Muscle layer of colon (tissue), 2 donors: ENCODE data around the gene CHRD.

Experiments
- H3K27ac ChIP-seq: one replicate; pipeline ENCODE4 v1.7.0; 2013; ENCODE audit warnings: low read depth, mild to moderate bottlenecking, low read length, moderate library complexity
- H3K27me3 ChIP-seq, 2 donors: one replicate each; pipeline ENCODE4 v1.7.0; 2013; ENCODE audit warnings: low read length in 2 of 2, mild to moderate bottlenecking in 2 of 2; ENCODE audit not compliant: insufficient read depth in 2 of 2, control insufficient read depth in 1 of 2
- H3K36me3 ChIP-seq: one replicate; pipeline ENCODE4 v1.7.0; 2013; ENCODE audit warnings: mild to moderate bottlenecking, low read length; ENCODE audit not compliant: insufficient read depth
- H3K4me1 ChIP-seq: one replicate; pipeline ENCODE4 v1.7.0; 2013; ENCODE audit warnings: mild to moderate bottlenecking, low read length; ENCODE audit not compliant: insufficient read depth
- H3K4me3 ChIP-seq, 2 donors: one replicate each; pipeline ENCODE4 v1.7.0; 2013; ENCODE audit warnings: low read length in 2 of 2, low read depth in 1 of 2, mild to moderate bottlenecking in 1 of 2, moderate library complexity in 1 of 2
- H3K9ac ChIP-seq: one replicate; pipeline ENCODE4 v1.7.0; 2013; ENCODE audit warnings: low read length
- H3K9me3 ChIP-seq: one replicate; pipeline ENCODE4 v1.7.0; 2013; ENCODE audit warnings: mild to moderate bottlenecking, low read length
- donor health status: abdominal sarcoma.
- donor health status: Adenocarcinoma of cecum.

CHRD gene

GRCh38 chr3:184381261-184382224 is 1.7 kb downstream of the CHRD start:
- H3K4me3 ChIP-seq: peak overlapping the region; percentile 2 to 41
- H3K27me3 ChIP-seq: peaks cover 12 to 38% of the 10 kb centered on the region in 2 donors
- H3K9ac ChIP-seq: no peak overlapping the region
- no peaks in the 10 kb centered on the region for H3K36me3 ChIP-seq
- no peak overlapping the region for H3K27ac ChIP-seq
- peaks cover 17% of the 10 kb centered on the region for H3K4me1 ChIP-seq
- H3K9me3 ChIP-seq: no peaks in the 10 kb centered on the region

- no peaks in the 10 kb centered on the region for H3K9me3 ChIP-seq
- peaks cover 16% of the 10 kb centered on the region for H3K4me1 ChIP-seq
- H3K36me3 ChIP-seq: no peaks in the 10 kb centered on the region
- peaks cover 12 to 38% of the 10 kb centered on the region in 2 donors for H3K27me3 ChIP-seq
- H3K4me3 ChIP-seq: no peak overlapping the region
- no peak overlapping the region for H3K27ac ChIP-seq
- no peak overlapping the region for H3K9ac ChIP-seq
Observed at GRCh38 chr3:184382326-184383032, 2.6 kb downstream of the CHRD start.

- no peak overlapping the region for H3K27ac ChIP-seq
Observed at GRCh38 chr3:184383033-184383740, 3.3 kb downstream of the CHRD start.

DNA sequence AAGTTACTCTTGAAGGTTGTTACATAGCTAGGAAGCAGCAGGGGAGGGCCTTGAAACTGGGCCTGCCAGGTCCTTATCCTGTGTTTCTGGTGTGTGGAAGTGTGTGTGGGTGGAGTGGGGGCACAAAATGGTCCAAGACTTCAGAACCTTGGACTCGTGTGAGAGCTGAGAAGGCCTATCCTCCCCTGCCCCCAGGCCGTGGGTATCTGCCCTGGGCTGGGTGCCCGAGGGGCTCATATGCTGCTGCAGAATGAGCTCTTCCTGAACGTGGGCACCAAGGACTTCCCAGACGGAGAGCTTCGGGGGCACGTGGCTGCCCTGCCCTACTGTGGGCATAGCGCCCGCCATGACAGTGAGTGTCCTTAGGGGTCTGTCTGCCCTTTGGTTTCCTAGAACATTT is 4.5 kb downstream of the CHRD start:
- Histone ChIP-seq H3K9ac (no peak overlapping the region), H3K27ac (no peak overlapping the region), H3K9me3 (no peaks in the 10 kb centered on the region), H3K36me3 (no peaks in the 10 kb centered on the region), H3K4me3 (no peak overlapping the region), H3K4me1 (peaks cover 1% of the 10 kb centered on the region), H3K27me3 (peaks cover under 1 to 25% of the 10 kb centered on the region in 2 donors)

More at GRCh38 chr3:184383033-184383740, 3.3 kb downstream of the CHRD start:
- Histone ChIP-seq H3K9ac (no peak overlapping the region), H3K9me3 (no peaks in the 10 kb centered on the region), H3K27me3 (peaks cover 12 to 33% of the 10 kb centered on the region in 2 donors), H3K4me1 (peaks cover 11% of the 10 kb centered on the region), H3K36me3 (no peaks in the 10 kb centered on the region), H3K4me3 (no peak overlapping the region)

GRCh38 chr3:184384856-184385422 is 5.1 kb downstream of the CHRD start:
- H3K4me3 ChIP-seq: no peak overlapping the region
- no peak overlapping the region for H3K9ac ChIP-seq
- H3K27me3 ChIP-seq: peaks cover 0 to 24% of the 10 kb centered on the region in 2 donors
- no peaks in the 10 kb centered on the region for H3K9me3 ChIP-seq
- H3K36me3 ChIP-seq: no peaks in the 10 kb centered on the region
- H3K27ac ChIP-seq: no peak overlapping the region
- no peaks in the 10 kb centered on the region for H3K4me1 ChIP-seq

DNA sequence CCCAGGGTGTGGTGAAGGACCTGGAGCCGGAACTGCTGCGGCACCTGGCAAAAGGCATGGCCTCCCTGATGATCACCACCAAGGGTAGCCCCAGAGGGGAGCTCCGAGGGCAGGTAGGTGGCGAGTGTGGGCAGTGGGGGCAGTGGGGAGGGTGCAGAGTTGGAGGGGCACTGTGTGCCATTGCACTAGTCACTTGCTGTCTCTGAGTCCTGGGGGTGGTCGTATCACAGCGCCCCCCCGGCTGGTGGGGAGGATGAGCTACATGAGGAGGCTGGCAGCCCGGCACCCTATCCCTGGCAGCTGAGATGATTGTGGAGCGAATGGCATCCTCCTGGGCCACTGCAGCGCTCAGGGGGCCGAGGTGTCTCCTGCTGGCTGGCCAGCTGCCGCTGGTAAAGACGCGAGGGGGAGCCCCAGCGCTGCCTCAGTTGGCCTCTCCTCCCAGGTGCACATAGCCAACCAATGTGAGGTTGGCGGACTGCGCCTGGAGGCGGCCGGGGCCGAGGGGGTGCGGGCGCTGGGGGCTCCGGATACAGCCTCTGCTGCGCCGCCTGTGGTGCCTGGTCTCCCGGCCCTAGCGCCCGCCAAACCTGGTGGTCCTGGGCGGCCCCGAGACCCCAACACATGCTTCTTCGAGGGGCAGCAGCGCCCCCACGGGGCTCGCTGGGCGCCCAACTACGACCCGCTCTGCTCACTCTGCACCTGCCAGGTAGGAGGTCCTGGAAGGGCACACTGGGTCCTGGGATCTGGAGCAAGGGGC is 6.4 kb downstream of the CHRD start:
- Histone ChIP-seq H3K4me3 (no peak overlapping the region), H3K9ac (no peak overlapping the region), H3K27me3 (peaks cover 0 to 16% of the 10 kb centered on the region in 2 donors), H3K27ac (no peak overlapping the region), H3K4me1 (no peaks in the 10 kb centered on the region), H3K9me3 (no peaks in the 10 kb centered on the region), H3K36me3 (no peaks in the 10 kb centered on the region)

GRCh38 chr3:184387174-184387714 is 7.4 kb downstream of the CHRD start:
- Histone ChIP-seq H3K9me3 (no peaks in the 10 kb centered on the region), H3K9ac (no peak overlapping the region), H3K36me3 (no peaks in the 10 kb centered on the region), H3K4me1 (no peaks in the 10 kb centered on the region), H3K4me3 (no peak overlapping the region), H3K27ac (no peak overlapping the region), H3K27me3 (peaks cover 0 to 7% of the 10 kb centered on the region in 2 donors)

DNA sequence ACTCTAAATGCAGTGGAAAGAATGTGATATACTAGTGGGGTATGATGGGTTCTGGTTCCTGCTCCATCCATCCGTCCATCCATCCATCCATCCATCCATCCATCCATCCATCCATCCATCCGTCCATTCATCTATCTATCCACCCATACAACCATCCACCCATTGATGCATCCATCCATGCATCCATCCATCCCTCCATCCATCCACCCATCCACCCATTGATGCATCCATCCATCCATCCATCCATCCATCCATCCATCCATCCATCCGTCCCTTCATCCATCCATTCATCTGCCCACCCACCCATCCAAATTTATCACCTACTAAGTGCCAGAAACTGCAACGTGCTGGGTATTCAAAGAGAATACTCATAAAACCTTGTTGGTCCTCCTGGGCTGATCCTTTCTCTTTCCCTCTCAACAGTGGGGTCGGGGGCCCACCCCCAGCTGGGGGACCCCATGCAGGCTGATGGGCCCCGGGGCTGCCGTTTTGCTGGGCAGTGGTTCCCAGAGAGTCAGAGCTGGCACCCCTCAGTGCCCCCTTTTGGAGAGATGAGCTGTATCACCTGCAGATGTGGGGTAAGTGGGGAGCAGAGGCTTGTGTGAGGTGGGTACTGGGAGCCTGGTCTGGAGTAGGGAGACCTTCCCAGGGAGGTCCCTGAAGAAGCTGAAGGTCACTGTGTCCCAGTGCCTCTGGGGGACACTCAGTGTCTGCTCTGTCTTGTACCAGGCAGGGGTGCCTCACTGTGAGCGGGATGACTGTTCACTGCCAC is 8.5 kb downstream of the CHRD start:
- Histone ChIP-seq H3K27me3 (peaks cover 0 to 5% of the 10 kb centered on the region in 2 donors), H3K9me3 (no peaks in the 10 kb centered on the region), H3K4me1 (no peaks in the 10 kb centered on the region), H3K36me3 (no peaks in the 10 kb centered on the region), H3K4me3 (no peak overlapping the region), H3K27ac (no peak overlapping the region), H3K9ac (no peak overlapping the region)

GRCh38 chr3:184388936-184389230 is 9.0 kb downstream of the CHRD start:
- peaks cover 0 to 5% of the 10 kb centered on the region in 2 donors for H3K27me3 ChIP-seq
- no peak overlapping the region for H3K4me3 ChIP-seq
- H3K4me1 ChIP-seq: no peaks in the 10 kb centered on the region
- H3K9ac ChIP-seq: no peak overlapping the region
- no peaks in the 10 kb centered on the region for H3K36me3 ChIP-seq
- H3K9me3 ChIP-seq: no peaks in the 10 kb centered on the region
- H3K27ac ChIP-seq: no peak overlapping the region

DNA sequence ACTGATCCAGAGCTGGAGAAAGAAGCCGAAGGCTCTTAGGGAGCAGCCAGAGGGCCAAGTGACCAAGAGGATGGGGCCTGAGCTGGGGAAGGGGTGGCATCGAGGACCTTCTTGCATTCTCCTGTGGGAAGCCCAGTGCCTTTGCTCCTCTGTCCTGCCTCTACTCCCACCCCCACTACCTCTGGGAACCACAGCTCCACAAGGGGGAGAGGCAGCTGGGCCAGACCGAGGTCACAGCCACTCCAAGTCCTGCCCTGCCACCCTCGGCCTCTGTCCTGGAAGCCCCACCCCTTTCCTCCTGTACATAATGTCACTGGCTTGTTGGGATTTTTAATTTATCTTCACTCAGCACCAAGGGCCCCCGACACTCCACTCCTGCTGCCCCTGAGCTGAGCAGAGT is 9.5 kb downstream of the CHRD start:
- Histone ChIP-seq H3K4me1 (no peaks in the 10 kb centered on the region), H3K9ac (no peak overlapping the region), H3K27ac (no peak overlapping the region), H3K27me3 (peaks cover 0 to 5% of the 10 kb centered on the region in 2 donors), H3K36me3 (no peaks in the 10 kb centered on the region), H3K9me3 (no peaks in the 10 kb centered on the region), H3K4me3 (no peak overlapping the region)
